Naive B cell (primary cell): Measurements from ENCODE around the gene LUC7L2. TPM values are rescaled to one million over a fixed set of nuclear protein-coding genes. Genes with fewer than 3 reads are reported as not detected.
"Not testable (repeated sequence)": the region's sequence is repeated elsewhere in the genome, so short reads cannot be mapped to it uniquely, and the experiment has no call there.

ENCODE experiments used
- ATAC-seq, 2 donors: fragments of 150-1000 bp; cut with Tn5 transposase; 2 replicates each; pipeline ENCODE4 v1.10.0; 2021; ENCODE audit warnings: low read depth in 2 of 2, mild to moderate bottlenecking in 2 of 2, moderate library complexity in 2 of 2
- DNase-seq: peaks from one replicate; pipeline ENCODE4 v3.0.0; 2022
- H3K27ac Mint-ChIP-seq, 6 donors: one replicate each; pipeline ENCODE4 v1.8.0; 2020 to 2022; ENCODE audit warnings: mild to moderate bottlenecking in 6 of 6, mixed read lengths in 6 of 6, moderate library complexity in 5 of 6, inconsistent platforms in 2 of 6
- H3K27me3 Mint-ChIP-seq, 3 donors: one replicate each; pipeline ENCODE4 v1.8.0; 2021 to 2022; ENCODE audit warnings: mixed read lengths in 3 of 3, mild to moderate bottlenecking in 1 of 3
- H3K36me3 Mint-ChIP-seq, 2 donors: one replicate each; pipeline ENCODE4 v1.8.0; 2020 to 2022; ENCODE audit warnings: mixed read lengths in 2 of 2, inconsistent platforms in 1 of 2, mild to moderate bottlenecking in 1 of 2
- H3K4me1 Mint-ChIP-seq, 3 donors: one replicate each; pipeline ENCODE4 v1.8.0; 2020 to 2022; ENCODE audit warnings: mixed read lengths in 3 of 3, inconsistent platforms in 1 of 3, mild to moderate bottlenecking in 1 of 3, moderate library complexity in 1 of 3
- H3K4me3 Mint-ChIP-seq, 8 donors: one replicate each; pipeline ENCODE4 v1.8.0; 2020 to 2022; ENCODE audit warnings: mild to moderate bottlenecking in 8 of 8, mixed read lengths in 8 of 8, moderate library complexity in 8 of 8, inconsistent platforms in 2 of 8
- H3K9me3 Mint-ChIP-seq, 7 donors: one replicate each; pipeline ENCODE4 v1.8.0; 2020 to 2022; ENCODE audit warnings: mixed read lengths in 7 of 7, mild to moderate bottlenecking in 5 of 7, inconsistent platforms in 2 of 7, moderate library complexity in 1 of 7
- polyA plus RNA-seq, 6 donors: library from polyadenylated mRNA; unstranded; fragments of 300-500 nt; fragmentation: Illumina TruSeq; gene quantifications; one replicate each; pipeline ENCODE4 v1.2.3, GENCODE V29; 2021; ENCODE audit warnings: low read depth in 6 of 6

LUC7L2 gene
- polyA plus RNA-seq, 6 donors from 2014 or later, result 42.2 to 78.3 (median 54.6) TPM

GRCh38 chr7:139422126-139422525 is 62.4 kb downstream of the LUC7L2 start:
- DNase-seq (no peak), ATAC-seq (no peak)
- Mint-ChIP-seq H3K27ac (peak overlapping the region in 1 of 6 donors; percentile 4), H3K27me3 (no peaks in the 10 kb centered on the region), H3K4me3 (no peak overlapping the region), H3K9me3 (no peaks in the 10 kb centered on the region), H3K4me1 (peaks cover 0 to 2% (median 0%) of the 10 kb centered on the region in 3 donors), H3K36me3 (peaks cover 8 to 25% of the 10 kb centered on the region in 2 donors)

GRCh38 chr7:139423091-139423490 is 63.4 kb downstream of the LUC7L2 start:
- H3K9me3 Mint-ChIP-seq, result no peaks in the 10 kb centered on the region
- no peaks in the 10 kb centered on the region for H3K27me3 Mint-ChIP-seq
- peaks cover 0 to 3% (median 0%) of the 10 kb centered on the region in 3 donors for H3K4me1 Mint-ChIP-seq
- peaks cover 8 to 24% of the 10 kb centered on the region in 2 donors for H3K36me3 Mint-ChIP-seq
- ATAC-seq (no peak), DNase-seq (no peak)
- H3K4me3 Mint-ChIP-seq, result no peak overlapping the region
- no peak overlapping the region for H3K27ac Mint-ChIP-seq

GRCh38 chr7:139424004-139424403 is 64.3 kb downstream of the LUC7L2 start:
- no peaks in the 10 kb centered on the region for H3K27me3 Mint-ChIP-seq
- H3K9me3 Mint-ChIP-seq, result no peaks in the 10 kb centered on the region
- DNase-seq, result no peak
- H3K27ac Mint-ChIP-seq, result peak overlapping the region in 2 of 6 donors; percentile 62 to 67
- peaks cover 0 to 3% (median 0%) of the 10 kb centered on the region in 3 donors for H3K4me1 Mint-ChIP-seq
- no peak overlapping the region for H3K4me3 Mint-ChIP-seq
- ATAC-seq, result no peak
- peaks cover 8 to 29% of the 10 kb centered on the region in 2 donors for H3K36me3 Mint-ChIP-seq

- H3K36me3 Mint-ChIP-seq, result peaks cover 8 to 22% of the 10 kb centered on the region in 2 donors
- not testable (repeated sequence) for H3K27ac Mint-ChIP-seq, H3K4me1 Mint-ChIP-seq
These were observed 66.0 kb downstream of the LUC7L2 start for GRCh38 chr7:139425701-139426100.

GRCh38 chr7:139426258-139427028 is 66.7 kb downstream of the LUC7L2 start:
- peak overlapping the region in 2 of 6 donors; percentile 21 to 42 for H3K27ac Mint-ChIP-seq
- no peaks in the 10 kb centered on the region for H3K27me3 Mint-ChIP-seq
- no peak for DNase-seq
- H3K4me3 Mint-ChIP-seq, result no peak overlapping the region
- peaks cover 0 to 3% (median 0%) of the 10 kb centered on the region in 3 donors for H3K4me1 Mint-ChIP-seq
- H3K9me3 Mint-ChIP-seq, result no peaks in the 10 kb centered on the region
- no peak for ATAC-seq
- H3K36me3 Mint-ChIP-seq, result peaks cover 8 to 22% of the 10 kb centered on the region in 2 donors

More at GRCh38 chr7:139425701-139426100, 66.0 kb downstream of the LUC7L2 start:
- H3K9me3 Mint-ChIP-seq, H3K27me3 Mint-ChIP-seq, DNase-seq, ATAC-seq, H3K4me3 Mint-ChIP-seq: not testable (repeated sequence)

- DNase-seq, result no peak
- Mint-ChIP-seq H3K4me1 (peaks cover 0 to 3% (median 0%) of the 10 kb centered on the region in 3 donors), H3K27ac (peak overlapping the region in 2 of 6 donors; percentile 21 to 42), H3K36me3 (peaks cover 4 to 22% of the 10 kb centered on the region in 2 donors), H3K9me3 (no peaks in the 10 kb centered on the region), H3K4me3 (no peak overlapping the region), H3K27me3 (no peaks in the 10 kb centered on the region)
- ATAC-seq, result no peak
These were observed 67.3 kb downstream of the LUC7L2 start for GRCh38 chr7:139427029-139427420.

GRCh38 chr7:139427788-139428187 is 68.1 kb downstream of the LUC7L2 start:
- Mint-ChIP-seq H3K36me3 (peaks cover 0 to 22% of the 10 kb centered on the region in 2 donors), H3K4me1 (peaks cover 0 to 3% (median 0%) of the 10 kb centered on the region in 3 donors), H3K9me3 (no peaks in the 10 kb centered on the region), H3K4me3 (no peak overlapping the region), H3K27me3 (no peaks in the 10 kb centered on the region), H3K27ac (no peak overlapping the region)
- DNase-seq (no peak), ATAC-seq (no peak)

- not testable (repeated sequence) for H3K27me3 Mint-ChIP-seq, ATAC-seq, H3K27ac Mint-ChIP-seq, H3K4me3 Mint-ChIP-seq, H3K9me3 Mint-ChIP-seq, DNase-seq
- Mint-ChIP-seq H3K36me3 (peaks cover 0 to 21% of the 10 kb centered on the region in 2 donors), H3K4me1 (peaks cover 7 to 16% (median 9%) of the 10 kb centered on the region in 3 donors)
These were observed 70.0 kb downstream of the LUC7L2 start for GRCh38 chr7:139429735-139430134.

GRCh38 chr7:139430443-139430842 is 70.7 kb downstream of the LUC7L2 start:
- DNase-seq, result no peak
- no peak for ATAC-seq
- Mint-ChIP-seq H3K9me3 (no peaks in the 10 kb centered on the region), H3K27me3 (no peaks in the 10 kb centered on the region), H3K4me3 (no peak overlapping the region), H3K4me1 (peaks cover 9 to 16% (median 10%) of the 10 kb centered on the region in 3 donors), H3K27ac (peak overlapping the region in 1 of 6 donors; percentile 42), H3K36me3 (peaks cover 0 to 16% of the 10 kb centered on the region in 2 donors)

- no peak overlapping the region for H3K4me3 Mint-ChIP-seq
- no peak overlapping the region for H3K27ac Mint-ChIP-seq
- H3K36me3 Mint-ChIP-seq, result peaks cover 0 to 16% of the 10 kb centered on the region in 2 donors
These were observed 71.3 kb downstream of the LUC7L2 start for GRCh38 chr7:139431010-139431409.

GRCh38 chr7:139431459-139431858 is 71.8 kb downstream of the LUC7L2 start:
- Mint-ChIP-seq H3K4me1 (peaks cover 10 to 18% (median 11%) of the 10 kb centered on the region in 3 donors), H3K27me3 (no peaks in the 10 kb centered on the region), H3K36me3 (peaks cover 0 to 16% of the 10 kb centered on the region in 2 donors), H3K4me3 (no peak overlapping the region), H3K9me3 (no peaks in the 10 kb centered on the region), H3K27ac (no peak overlapping the region)
- DNase-seq, result no peak
- no peak for ATAC-seq

More at GRCh38 chr7:139431010-139431409, 71.3 kb downstream of the LUC7L2 start:
- Mint-ChIP-seq H3K9me3 (no peaks in the 10 kb centered on the region), H3K27me3 (no peaks in the 10 kb centered on the region), H3K4me1 (peaks cover 10 to 16% (median 11%) of the 10 kb centered on the region in 3 donors)
- ATAC-seq, result no peak
- no peak for DNase-seq

GRCh38 chr7:139436806-139437205 is 77.1 kb downstream of the LUC7L2 start:
- no peak for DNase-seq
- H3K9me3 Mint-ChIP-seq, result peaks cover 0 to 3% (median 0%) of the 10 kb centered on the region in 7 donors
- H3K27me3 Mint-ChIP-seq, result no peaks in the 10 kb centered on the region
- no peak overlapping the region for H3K4me3 Mint-ChIP-seq
- peaks cover 0 to 4% of the 10 kb centered on the region in 2 donors for H3K36me3 Mint-ChIP-seq
- peaks cover 10 to 15% (median 11%) of the 10 kb centered on the region in 3 donors for H3K4me1 Mint-ChIP-seq
- no peak overlapping the region for H3K27ac Mint-ChIP-seq
- ATAC-seq, result no peak

GRCh38 chr7:139439375-139439774 is 79.7 kb downstream of the LUC7L2 start:
- ATAC-seq (no peak), DNase-seq (no peak)
- H3K9me3 Mint-ChIP-seq, result peaks cover 0 to 3% (median 0%) of the 10 kb centered on the region in 7 donors
- H3K27ac Mint-ChIP-seq, result peak overlapping the region in 1 of 6 donors; percentile 12
- H3K4me1 Mint-ChIP-seq, result peaks cover 4 to 8% (median 6%) of the 10 kb centered on the region in 3 donors
- H3K4me3 Mint-ChIP-seq, result no peak overlapping the region
- no peaks in the 10 kb centered on the region for H3K27me3 Mint-ChIP-seq
- H3K36me3 Mint-ChIP-seq, result no peaks in the 10 kb centered on the region

- no peaks in the 10 kb centered on the region for H3K36me3 Mint-ChIP-seq
- ATAC-seq (no peak), DNase-seq (no peak)
- no peaks in the 10 kb centered on the region for H3K4me1 Mint-ChIP-seq
- no peak overlapping the region for H3K4me3 Mint-ChIP-seq
- H3K27me3 Mint-ChIP-seq, result no peaks in the 10 kb centered on the region
- peak overlapping the region in 1 of 6 donors; percentile 65 for H3K27ac Mint-ChIP-seq
- peaks cover 0 to 3% (median 0%) of the 10 kb centered on the region in 7 donors for H3K9me3 Mint-ChIP-seq
These were observed 82.3 kb downstream of the LUC7L2 start for GRCh38 chr7:139441961-139442360.
